K562 (cell line): ENCODE data around the gene TTC21A. TPM values are rescaled to one million over a fixed set of nuclear protein-coding genes. Genes with fewer than 3 reads are reported as not detected.

Source experiments
- ATF7 ChIP-seq: fragments of 450-650 bp; IDR thresholded peaks from 2 replicates; pipeline ENCODE4 v1.7.1; 2014; ENCODE audit warnings: mild to moderate bottlenecking, moderate library complexity
- BRD4 ChIP-seq: fragments of 200-600 bp; sonication (generic); IDR thresholded peaks from 2 replicates; pipeline ENCODE4 v1.6.1; 2017; ENCODE audit warnings: inconsistent platforms
- CSDE1 ChIP-seq, 2 experiments: fragments of 450-650 bp; IDR thresholded peaks; 2 replicates each; pipeline ENCODE4 v1.6.1; 2016; ENCODE audit warnings: mild to moderate bottlenecking in 1 of 2
- ESRRA ChIP-seq: fragments of 450-650 bp; IDR thresholded peaks from 2 replicates; pipeline ENCODE4 v1.6.1; 2014; ENCODE audit warnings: low read depth, mild to moderate bottlenecking, moderate library complexity, borderline replicate concordance
- ETS1 ChIP-seq: conservative IDR thresholded peaks from 2 replicates; pipeline ENCODE4 v1.6.1; 2011; ENCODE audit warnings: low read depth, mild to moderate bottlenecking, low read length; ENCODE audit not compliant: control insufficient read depth
- FOXJ3 ChIP-seq: sonication (generic); formaldehyde crosslinking; IDR thresholded peaks from 2 replicates; pipeline ENCODE4 v1.4.0; 2020; ENCODE audit warnings: mild to moderate bottlenecking, missing genetic modification reagents
- HDGF ChIP-seq: fragments of 450-650 bp; IDR thresholded peaks from 2 replicates; pipeline ENCODE4 v1.6.1; 2016
- KDM4B ChIP-seq, 2 experiments: fragments of 450-650 bp in 1 of 2; sonication (generic) in 1 of 2; IDR thresholded peaks; 2 replicates each; pipeline ENCODE4 v1.6.1; 2016 to 2017; ENCODE audit warnings: borderline replicate concordance in 2 of 2, antibody characterized with exemption in 1 of 2, low read depth in 1 of 2, mild to moderate bottlenecking in 1 of 2
- KLF1 ChIP-seq: fragments of 450-650 bp; IDR thresholded peaks from 2 replicates; pipeline ENCODE4 v1.6.1; 2016; ENCODE audit warnings: missing genetic modification characterization, missing compliant biosample characterization
- MYNN ChIP-seq, 2 experiments: sonication (generic); formaldehyde crosslinking in 1 of 2; IDR thresholded peaks; 2 replicates each; pipeline versions ENCODE4 v1.5.0 to v1.6.1; 2016 to 2020; ENCODE audit warnings: antibody characterized with exemption in 1 of 2, missing genetic modification reagents in 1 of 2
- NR2C2 ChIP-seq, 2 experiments: fragments of 200-800 bp in 1 of 2; sonication (Bioruptor generic) in 1 of 2; sonication (generic) in 1 of 2; formaldehyde crosslinking in 1 of 2; IDR thresholded peaks; 2 replicates each; pipeline versions ENCODE4 v1.6.1 to v1.8.0; 2016 to 2022; ENCODE audit warnings: mild to moderate bottlenecking in 1 of 2, missing compliant biosample characterization in 1 of 2, missing genetic modification characterization in 1 of 2, missing genetic modification reagents in 1 of 2
- NUFIP1 ChIP-seq: fragments of 450-650 bp; IDR thresholded peaks from 2 replicates; pipeline ENCODE4 v1.6.1; 2018; ENCODE audit not compliant: partially characterized antibody
- PBX2 ChIP-seq, 2 experiments: IDR thresholded peaks in 1 of 2; conservative IDR thresholded peaks in 1 of 2; 2 replicates each; pipeline ENCODE4 v1.6.1; 2016; ENCODE audit warnings: low read depth in 2 of 2, mild to moderate bottlenecking in 1 of 2, missing compliant biosample characterization in 1 of 2, missing genetic modification characterization in 1 of 2, moderate library complexity in 1 of 2
- PYGO2 ChIP-seq: fragments of 450-650 bp; IDR thresholded peaks from 2 replicates; pipeline ENCODE4 v1.6.1; 2016; ENCODE audit warnings: mild to moderate bottlenecking, missing genetic modification characterization, moderate library complexity, missing compliant biosample characterization
- SIRT6 ChIP-seq: IDR thresholded peaks from one replicate; pipeline ENCODE4 v1.6.1; 2012; ENCODE audit warnings: low read depth, mild to moderate bottlenecking, control low read depth, inconsistent platforms, low read length, moderate library complexity
- SRSF7 ChIP-seq: fragments of 200-400 bp; formaldehyde crosslinking; optimal IDR thresholded peaks from 2 replicates; pipeline ENCODE3; 2017; ENCODE audit warnings: mild to moderate bottlenecking, low read depth, low read length
- U2AF2 ChIP-seq: fragments of 200-400 bp; formaldehyde crosslinking; optimal IDR thresholded peaks from 2 replicates; pipeline ENCODE3; 2017; ENCODE audit warnings: low read depth, mild to moderate bottlenecking, low read length
- XRCC4 ChIP-seq: IDR thresholded peaks from one replicate; pipeline ENCODE4 v1.6.1; 2011; ENCODE audit not compliant: insufficient read depth, insufficient read length; ENCODE audit errors: extremely low read depth
- ZHX1 ChIP-seq: fragments of 150-350 bp; conservative IDR thresholded peaks from 2 replicates; pipeline ENCODE4 v1.6.1; 2014; ENCODE audit warnings: low read length
- ZNF263 ChIP-seq: sonication (generic); formaldehyde crosslinking; IDR thresholded peaks from 2 replicates; pipeline ENCODE4 v1.8.0; 2022; ENCODE audit warnings: mild to moderate bottlenecking, missing genetic modification reagents, borderline replicate concordance
- ZNF589 ChIP-seq: fragments of 200-800 bp; sonication (Bioruptor generic); IDR thresholded peaks from 2 replicates; pipeline ENCODE4 v1.6.1; 2016; ENCODE audit warnings: low read depth, missing genetic modification characterization, missing compliant biosample characterization
- polyA plus RNA-seq, 8 experiments: library from polyadenylated mRNA; depleted of rRNA in 4 of 8; stranded (reverse) in 5 of 8; unstranded in 3 of 8; fragments of >200 nt; fragmentation: Nextera tagmentation in 2 of 8; fragmentation: Illumina TruSeq in 1 of 8; extraction: Ambion mirVana in 2 of 8; extraction: Trizol in 1 of 8; gene quantifications; 2 replicates each; pipeline versions ENCODE4 v1.2.1 to v1.2.3, GENCODE V29; 2011 to 2014; ENCODE audit warnings: inconsistent platforms in 1 of 8, missing spikeins in 1 of 8
- total RNA-seq, 7 experiments: library from RNA; depleted of rRNA in 6 of 7; stranded (reverse); fragments of >200 nt in 6 of 7; fragmentation: Illumina TruSeq in 2 of 7; extraction: Trizol in 2 of 7; gene quantifications; 2 replicates each; pipeline versions ENCODE4 v1.2.1 to v1.2.3, GENCODE V29; 2011 to 2021; ENCODE audit warnings: low replicate concordance in 1 of 7

TTC21A gene
- total and polyA plus RNA-seq, 9 of the 15 experiments (the other 6 are each of a cell fraction or from before 2014, with no cell fraction given) = 0.22 to 1.4 (median 0.70) TPM

- no peak for TF ChIP-seq FOXJ3 (CRISPR knock-in tag)
- TF ChIP-seq BRD4 = no peak
- no peak for TF ChIP-seq NUFIP1
- no peak for TF ChIP-seq ZNF589 (CRISPR knock-in tag)
- peak in 1 of 2 experiments; percentile 67; a peak in 1 of 4 replicates for TF ChIP-seq CSDE1 (IDR thresholded peaks at IDR 0.05)
- TF ChIP-seq ATF7 = 0 out of 2 replicates have a peak, but pooled peaks have one; percentile 44
- no peak for TF ChIP-seq PYGO2 (tag)
- TF ChIP-seq PBX2 (CRISPR knock-in tag; IDR thresholded peaks at IDR 0.05; ENCODE audit: low read depth) = no peak
- no peak for TF ChIP-seq PBX2 (tag; conservative IDR thresholded peaks at IDR 0.05; ENCODE audit: low read depth)
- no peak for TF ChIP-seq NR2C2 (CRISPR knock-in tag; IDR thresholded peaks at IDR 0.05)
- no peak for TF ChIP-seq NR2C2 (tag; IDR thresholded peaks at IDR 0.05)
- TF ChIP-seq ESRRA = peak; percentile 42; the same call in 1 of the 2 replicates
- TF ChIP-seq KDM4B (IDR thresholded peaks at IDR 0.05; ENCODE audit: borderline replicate concordance in 2 of 2, low read depth in 1 of 2) = no peak
- TF ChIP-seq KLF1 (tag) = peak; percentile 90
- no peak for TF ChIP-seq SRSF7
- TF ChIP-seq SIRT6 = no peak
- no peak for TF ChIP-seq ZHX1
- no peak for TF ChIP-seq U2AF2
- TF ChIP-seq MYNN (IDR thresholded peaks at IDR 0.05) = peak; percentile 79; the same call in 1 of the 2 replicates
- TF ChIP-seq MYNN (CRISPR knock-in tag; IDR thresholded peaks at IDR 0.05) = no peak
- TF ChIP-seq ZNF263 (CRISPR knock-in tag) = peak; percentile 36; the same call in 1 of the 2 replicates
- TF ChIP-seq XRCC4 = no peak
- peak; percentile 65; the same call in 1 of the 2 replicates for TF ChIP-seq ETS1
- no peak for TF ChIP-seq HDGF
Observed at GRCh38 chr3:39180546-39181346, 73.3 kb downstream of the TTC21A start (continued).
